CD4-positive, alpha-beta T cell (primary cell): ENCODE data around the gene ZBTB4. TPM values are rescaled to one million over a fixed set of nuclear protein-coding genes. Genes with fewer than 3 reads are reported as not detected.

ENCODE experiments used
- ATAC-seq: fragments of 200-7000 bp; cut with Tn5 transposase; one replicate; pipeline ENCODE4 v1.10.0; 2022; ENCODE audit warnings: mild to moderate bottlenecking; ENCODE audit not compliant: poor library complexity
- CTCF ChIA-PET: fragments of 350-600 bp; sonication (Branson Sonifier 250); formaldehyde crosslinking; loops from one replicate; lab custom pipeline; 2021; ENCODE audit warnings: antibody characterized with exemption, inconsistent platforms; lab: Charles Lee
- POLR2A ChIA-PET: fragments of 350-600 bp; sonication (Branson Sonifier 250); formaldehyde crosslinking; loops from one replicate; lab custom pipeline; 2021; ENCODE audit warnings: antibody characterized with exemption, inconsistent platforms; lab: Charles Lee
- DNase-seq, 14 experiments: peaks; one replicate each; pipeline ENCODE4 v3.0.0-alpha.2; 2013 to 2020; ENCODE audit warnings: mixed read lengths in 2 of 14
- H3K27ac ChIP-seq, 2 donors: one replicate each; pipeline versions ENCODE4 v1.5.1 to v1.7.0; 2013; ENCODE audit warnings: low read length in 2 of 2, low read depth in 1 of 2, mild to moderate bottlenecking in 1 of 2
- H3K27me3 ChIP-seq, 2 experiments: 1 replicate in 1 of 2; 2 replicates in 1 of 2; pipeline versions ENCODE4 v1.6.1 to v1.7.0; 2013; ENCODE audit warnings: low read length in 2 of 2, control low read depth in 1 of 2, mild to moderate bottlenecking in 1 of 2, moderate library complexity in 1 of 2; ENCODE audit not compliant: insufficient read depth in 2 of 2, control insufficient read depth in 1 of 2
- H3K36me3 ChIP-seq: one replicate; pipeline ENCODE4 v1.6.1; 2013; ENCODE audit warnings: low read length, control low read depth; ENCODE audit not compliant: insufficient read depth
- H3K4me1 ChIP-seq: one replicate; pipeline ENCODE4 v1.6.1; 2013; ENCODE audit warnings: low read length, control low read depth; ENCODE audit not compliant: insufficient read depth
- H3K4me3 ChIP-seq: one replicate; pipeline ENCODE4 v1.5.1; 2013; ENCODE audit warnings: mild to moderate bottlenecking, low read length, moderate library complexity
- H3K9me3 ChIP-seq, 2 experiments: 1 replicate in 1 of 2; 2 replicates in 1 of 2; pipeline versions ENCODE4 v1.6.1 to v1.7.0; 2013; ENCODE audit warnings: low read length in 2 of 2, mild to moderate bottlenecking in 2 of 2, control low read depth in 1 of 2, moderate library complexity in 1 of 2; ENCODE audit not compliant: control insufficient read depth in 1 of 2, insufficient read depth in 1 of 2
- H3K27ac Mint-ChIP-seq: one replicate; pipeline ENCODE4 v1.8.0; 2020; ENCODE audit warnings: mixed read lengths
- H3K27me3 Mint-ChIP-seq: one replicate; pipeline ENCODE4 v1.8.0; 2021; ENCODE audit warnings: mixed read lengths
- H3K36me3 Mint-ChIP-seq: one replicate; pipeline ENCODE4 v1.8.0; 2021; ENCODE audit warnings: low read depth, mixed read lengths
- H3K4me1 Mint-ChIP-seq: one replicate; pipeline ENCODE4 v1.8.0; 2021; ENCODE audit warnings: low read depth, mixed read lengths
- H3K4me3 Mint-ChIP-seq: one replicate; pipeline ENCODE4 v1.8.0; 2020; ENCODE audit warnings: mild to moderate bottlenecking, mixed read lengths
- H3K9me3 Mint-ChIP-seq: one replicate; pipeline ENCODE4 v1.8.0; 2020; ENCODE audit warnings: mixed read lengths
- CTCF ChIP-seq: fragments of 200-600 bp; IDR thresholded peaks from one replicate; pipeline ENCODE4 v1.8.0; 2022; ENCODE audit warnings: antibody characterized with exemption, mild to moderate bottlenecking
- intact Hi-C, 2 experiments: fragments of 100-400 bp; cut with DNase I in 1 of 2; cut with micrococcal nuclease in 1 of 2; formaldehyde crosslinking; loops; one replicate each; pipeline versions ENCODE4 v1.15.1 to v1.9.0; 2023 to 2025; cut with DNase I, micrococcal nuclease
- total RNA-seq, 174 experiments: library from RNA in 2 of 174; stranded (reverse) in 2 of 174; gene quantifications; one replicate each; pipeline ENCODE4 v1.2.3 and lab custom pipeline; 2021 to 2026

The ZBTB4 gene
- total RNA-seq, 2 experiments from 2014 or later, result 55.1 to 55.6 TPM

- ATAC-seq, result no peak
- no peak for TF ChIP-seq CTCF
- H3K27ac Mint-ChIP-seq, result no peak overlapping the region
- ChIA-PET CTCF (interaction anchor here (0.7 to 1.9 kb wide), 3 partner anchors 44 to 395 kb away, joined by 3 to 5 read pairs (median 3); partner anchors contain the start of gene POLR2A), POLR2A (interaction anchor here (0.7 to 9.0 kb wide), 10 partner anchors 13 to 246 kb away, joined by 3 to 156 read pairs (median 6); partner anchors contain the start of genes ACAP1, POLR2A, SLC35G6 and SOX15)
- Histone ChIP-seq H3K4me3 (no peak overlapping the region), H3K36me3 (no peaks in the 10 kb centered on the region), H3K9me3 (peaks cover 0 to 21% of the 10 kb centered on the region in 2 experiments), H3K4me1 (peaks cover 65% of the 10 kb centered on the region), H3K27me3 (peaks cover 65 to 73% of the 10 kb centered on the region in 2 experiments), H3K27ac (no peak overlapping the region)
- DNase-seq, result peak in 2 of 14 experiments; percentile 48 to 51
- peaks cover 68% of the 10 kb centered on the region for H3K27me3 Mint-ChIP-seq
- intact Hi-C loops, result no loop called here
- peaks cover 51% of the 10 kb centered on the region for H3K4me1 Mint-ChIP-seq
- H3K4me3 Mint-ChIP-seq, result peak overlapping the region; percentile 45
- H3K36me3 Mint-ChIP-seq, result no peaks in the 10 kb centered on the region
- H3K9me3 Mint-ChIP-seq, result no peaks in the 10 kb centered on the region
These were observed 38.6 kb downstream of the ZBTB4 start for GRCh38 chr17:7440834-7441195.

- Histone ChIP-seq H3K36me3 (no peaks in the 10 kb centered on the region), H3K4me3 (peak overlapping the region; percentile 31), H3K9me3 (peaks cover 0 to 16% of the 10 kb centered on the region in 2 experiments), H3K4me1 (peaks cover 64% of the 10 kb centered on the region), H3K27ac (no peak overlapping the region), H3K27me3 (peaks cover 60 to 68% of the 10 kb centered on the region in 2 experiments)
- Mint-ChIP-seq H3K36me3 (peaks cover 2% of the 10 kb centered on the region), H3K4me1 (peaks cover 48% of the 10 kb centered on the region), H3K9me3 (no peaks in the 10 kb centered on the region), H3K27me3 (peaks cover 62% of the 10 kb centered on the region), H3K4me3 (peak overlapping the region; percentile 88), H3K27ac (peak overlapping the region; percentile 45)
- ATAC-seq (no peak), DNase-seq (peak in 7 of 14 experiments; percentile 14 to 61 (median 34))
- TF ChIP-seq CTCF, result no peak
- CTCF ChIA-PET, result interaction anchor here (0.7 to 1.9 kb wide), 3 partner anchors 44 to 394 kb away, joined by 3 to 5 read pairs (median 3); partner anchors contain the start of gene POLR2A
- intact Hi-C loops, result no loop called here
- POLR2A ChIA-PET, result interaction anchor here (0.7 to 9.0 kb wide), 9 partner anchors 13 to 246 kb away, joined by 3 to 156 read pairs (median 5); partner anchors contain the start of genes POLR2A, SLC35G6, SOX15 and TP53
These were observed 39.2 kb downstream of the ZBTB4 start for GRCh38 chr17:7440113-7440833.

DNA sequence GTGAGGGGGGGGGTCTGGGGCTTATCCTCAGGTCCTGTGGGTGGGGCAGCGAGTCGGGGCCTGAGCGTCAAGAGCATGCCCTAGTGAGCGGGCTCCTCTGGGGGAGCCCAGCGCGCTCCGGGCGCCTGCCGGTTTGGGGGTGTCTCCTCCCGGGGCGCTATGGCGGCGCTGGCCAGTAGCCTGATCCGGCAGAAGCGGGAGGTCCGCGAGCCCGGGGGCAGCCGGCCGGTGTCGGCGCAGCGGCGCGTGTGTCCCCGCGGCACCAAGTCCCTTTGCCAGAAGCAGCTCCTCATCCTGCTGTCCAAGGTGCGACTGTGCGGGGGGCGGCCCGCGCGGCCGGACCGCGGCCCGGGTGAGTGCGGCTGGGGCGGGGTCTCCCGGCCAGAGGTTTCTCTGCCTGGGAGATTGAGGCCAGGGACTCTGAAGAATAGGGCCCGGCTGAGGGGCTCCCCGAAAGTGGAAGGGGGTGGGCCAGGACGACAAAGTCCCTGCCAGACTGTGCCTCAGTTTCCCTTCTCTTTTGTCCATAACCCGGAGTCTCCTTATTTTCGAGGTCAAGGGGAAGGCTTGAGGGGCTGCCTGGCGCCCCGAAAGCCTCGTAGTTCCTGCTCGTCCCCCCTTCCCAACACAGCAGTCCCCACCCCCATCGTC, 39.8 kb downstream of the ZBTB4 start, which contains the start of gene FGF11:
TSS of gene FGF11 (plus strand) at position 51 of the 651 bp plus-strand sequence. CDS start at position 160, 109 bp downstream.
- intact Hi-C loops, result loop anchor here (1.0 to 10.0 kb wide), 7 partner anchors 15 to 392 kb away; partner anchors contain the start of genes CTDNEP1 (in 1 of the 2), EIF5A (in 1 of the 2), ELP5 (in 1 of the 2) and KCTD11 (in 1 of the 2)
- Histone ChIP-seq H3K36me3 (no peaks in the 10 kb centered on the region), H3K27ac (no peak within 1 kb of the TSS), H3K9me3 (peaks cover 0 to 12% of the 10 kb centered on the region in 2 experiments), H3K4me3 (peak within 1 kb of the TSS; percentile 39), H3K4me1 (peaks cover 60% of the 10 kb centered on the region), H3K27me3 (peaks cover 54 to 62% of the 10 kb centered on the region in 2 experiments)
- H3K9me3 Mint-ChIP-seq, result no peaks in the 10 kb centered on the region
- TF ChIP-seq CTCF, result no peak
- H3K27me3 Mint-ChIP-seq, result peaks cover 59% of the 10 kb centered on the region
- H3K4me3 Mint-ChIP-seq, result peak within 1 kb of the TSS; percentile 88
- ChIA-PET CTCF (interaction anchor here (1.9 kb wide), 1 partner anchor 84 kb away, joined by 5 read pairs; no protein-coding TSS in a partner anchor), POLR2A (interaction anchor here (1.0 to 9.0 kb wide), 5 partner anchors 14 to 84 kb away, joined by 3 to 156 read pairs (median 8); partner anchors contain the start of genes POLR2A, SLC35G6 and ZBTB4)
- peak in 1 of 14 experiments; percentile 27 for DNase-seq
- H3K27ac Mint-ChIP-seq, result peak within 1 kb of the TSS; percentile 45
- no peak for ATAC-seq
- H3K4me1 Mint-ChIP-seq, result peaks cover 50% of the 10 kb centered on the region
- H3K36me3 Mint-ChIP-seq, result peaks cover 4% of the 10 kb centered on the region
